Amniotic epithelial cell (primary cell): ENCODE data around the gene SLC31A2.
A peak's percentile ranks its signal among the peaks of the same experiment; 100 is the strongest.
"Not testable (repeated sequence)": the region's sequence is repeated elsewhere in the genome, so short reads cannot be mapped to it uniquely, and the experiment has no call there.

ENCODE experiments used
- DNase-seq: peaks from one replicate; pipeline ENCODE4 v3.0.0-alpha.2; 2010; ENCODE audit warnings: low read depth

SLC31A2 gene

GRCh38 chr9:113150670-113151611, at the start of gene SLC31A2:
Gene SLC31A2 (plus strand): TSS chr9:113151007. CDS start chr9:113151075, 68 bp downstream.
- DNase-seq, result peak; percentile 68

DNA sequence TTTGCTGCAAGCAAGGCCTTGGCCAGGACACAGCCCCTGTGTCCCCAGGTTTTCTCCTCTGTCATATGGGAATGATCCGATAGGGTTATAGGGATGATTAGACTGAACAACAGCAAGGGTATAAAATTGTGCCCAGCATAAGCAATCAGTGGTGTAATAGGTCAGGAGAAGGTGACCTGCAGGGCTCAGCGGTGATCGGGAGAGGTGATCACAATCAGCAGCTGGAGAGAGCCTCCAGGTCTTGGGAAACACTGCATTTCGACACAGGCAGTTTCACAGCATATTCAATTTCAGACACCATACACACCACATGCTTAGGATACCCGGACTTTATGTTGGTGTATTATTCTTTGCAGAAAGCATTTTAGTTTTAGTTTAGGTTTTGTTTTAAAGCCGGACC, 45.5 kb upstream of the SLC31A2 start:
- DNase-seq, result not testable (repeated sequence)

- not testable (repeated sequence) for DNase-seq
Measured at GRCh38 chr9:113111065-113111951, 39.5 kb upstream of the SLC31A2 start.

DNA sequence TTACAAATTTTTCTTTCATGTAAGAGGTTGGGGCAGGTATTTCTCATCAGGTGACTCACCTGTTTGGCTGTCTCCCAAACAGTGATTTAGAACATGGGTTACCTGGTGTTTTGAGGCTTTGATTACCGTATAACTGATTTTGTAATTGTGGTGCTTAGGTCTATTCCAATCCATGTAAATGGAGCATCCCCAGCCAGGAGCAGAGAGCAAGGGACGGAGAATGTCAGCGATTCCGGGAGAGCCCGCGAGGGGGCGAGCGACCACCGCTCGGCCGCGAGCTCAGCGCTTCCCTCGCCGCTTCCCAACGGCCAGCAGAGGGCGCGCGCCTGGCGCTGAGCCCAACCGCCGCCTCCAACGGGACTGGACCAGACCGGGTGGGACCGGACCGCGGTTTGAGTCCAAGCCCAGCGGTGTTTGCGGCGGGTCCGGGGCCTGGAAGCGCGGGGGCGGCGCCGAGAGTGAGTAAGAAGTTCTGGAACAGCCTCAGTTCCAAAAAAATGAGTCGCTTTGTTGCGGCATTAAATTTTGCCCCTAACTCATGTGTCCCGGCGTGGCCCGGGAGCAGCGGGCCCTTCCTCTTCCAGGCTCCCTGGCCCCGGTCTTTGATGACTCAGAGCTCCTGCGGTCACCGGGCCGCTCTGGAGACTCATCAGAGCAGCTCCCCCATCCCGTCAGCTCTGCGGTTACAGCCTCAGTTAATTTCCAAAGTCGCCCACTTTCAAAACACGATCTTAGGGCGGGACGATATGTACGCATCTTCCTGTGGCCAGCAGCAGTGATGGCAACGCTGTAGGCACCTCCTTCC, 37.9 kb upstream of the SLC31A2 start:
- not testable (repeated sequence) for DNase-seq

DNA sequence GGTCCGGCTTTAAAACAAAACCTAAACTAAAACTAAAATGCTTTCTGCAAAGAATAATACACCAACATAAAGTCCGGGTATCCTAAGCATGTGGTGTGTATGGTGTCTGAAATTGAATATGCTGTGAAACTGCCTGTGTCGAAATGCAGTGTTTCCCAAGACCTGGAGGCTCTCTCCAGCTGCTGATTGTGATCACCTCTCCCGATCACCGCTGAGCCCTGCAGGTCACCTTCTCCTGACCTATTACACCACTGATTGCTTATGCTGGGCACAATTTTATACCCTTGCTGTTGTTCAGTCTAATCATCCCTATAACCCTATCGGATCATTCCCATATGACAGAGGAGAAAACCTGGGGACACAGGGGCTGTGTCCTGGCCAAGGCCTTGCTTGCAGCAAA, 32.0 kb upstream of the SLC31A2 start:
- not testable (repeated sequence) for DNase-seq

- no peak for DNase-seq
Measured at GRCh38 chr9:113125386-113126035, 25.3 kb upstream of the SLC31A2 start.

DNA sequence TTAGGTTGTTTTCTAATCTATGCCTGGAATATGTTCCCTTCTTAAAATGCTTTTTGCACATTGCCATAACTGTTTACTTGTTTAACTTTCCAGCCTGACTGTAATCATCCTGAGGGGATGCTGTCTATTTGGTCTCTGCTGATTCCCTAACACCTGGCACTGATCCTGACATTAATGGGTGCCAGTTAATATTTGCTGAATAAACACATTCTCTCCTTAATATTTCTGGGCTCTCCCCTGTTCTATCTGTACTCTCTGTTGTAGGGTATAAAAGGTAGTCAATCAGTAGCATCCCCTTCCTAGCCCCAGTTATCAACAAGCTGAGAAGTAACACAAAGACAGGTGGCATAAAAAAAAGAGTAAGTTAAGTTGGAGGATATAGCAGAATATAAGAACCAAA, 21.3 kb upstream of the SLC31A2 start:
- DNase-seq, result no peak

DNA sequence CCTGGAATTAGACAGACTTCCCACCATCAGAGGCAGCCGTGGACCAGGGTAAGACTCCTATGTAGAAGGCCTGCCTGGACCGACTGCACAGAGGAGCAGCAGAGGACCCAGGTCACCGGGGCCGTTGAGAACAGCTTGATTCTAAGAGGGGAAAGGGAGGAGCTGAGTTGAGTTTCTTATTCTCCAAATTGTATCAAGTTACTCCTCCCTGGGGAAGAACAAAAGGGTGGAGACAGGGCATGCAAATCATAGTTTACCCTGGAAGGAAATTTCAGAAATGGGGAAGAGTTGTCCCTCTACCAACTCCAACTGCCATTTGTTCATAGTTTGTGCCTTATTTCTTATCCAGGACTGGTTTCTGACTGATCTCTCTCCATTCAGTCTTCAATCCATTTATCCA, 20.9 kb upstream of the SLC31A2 start:
- no peak for DNase-seq

DNA sequence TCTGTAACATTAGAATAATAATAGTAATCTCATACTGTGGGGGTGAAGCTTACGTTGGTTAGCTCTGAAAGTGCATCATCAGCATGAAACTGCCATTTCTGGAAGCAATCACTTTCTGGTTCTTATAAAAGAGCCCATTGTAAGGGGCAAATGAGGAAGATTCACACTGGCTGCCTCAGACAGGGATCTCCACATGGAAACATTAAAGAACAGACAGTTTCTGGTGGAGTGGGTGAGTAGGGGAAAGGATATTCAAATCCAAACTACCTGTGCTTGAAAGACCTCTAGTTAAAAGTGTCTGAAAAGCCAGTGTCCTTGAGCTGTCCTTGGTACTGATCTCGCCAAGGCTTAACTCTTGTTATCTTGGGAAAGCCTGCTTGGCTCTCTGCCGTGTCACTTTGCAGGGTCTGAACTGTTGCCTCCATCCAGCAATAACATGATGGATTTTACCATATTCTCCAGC, 19.1 kb upstream of the SLC31A2 start:
- DNase-seq, result peak; percentile 51

DNA sequence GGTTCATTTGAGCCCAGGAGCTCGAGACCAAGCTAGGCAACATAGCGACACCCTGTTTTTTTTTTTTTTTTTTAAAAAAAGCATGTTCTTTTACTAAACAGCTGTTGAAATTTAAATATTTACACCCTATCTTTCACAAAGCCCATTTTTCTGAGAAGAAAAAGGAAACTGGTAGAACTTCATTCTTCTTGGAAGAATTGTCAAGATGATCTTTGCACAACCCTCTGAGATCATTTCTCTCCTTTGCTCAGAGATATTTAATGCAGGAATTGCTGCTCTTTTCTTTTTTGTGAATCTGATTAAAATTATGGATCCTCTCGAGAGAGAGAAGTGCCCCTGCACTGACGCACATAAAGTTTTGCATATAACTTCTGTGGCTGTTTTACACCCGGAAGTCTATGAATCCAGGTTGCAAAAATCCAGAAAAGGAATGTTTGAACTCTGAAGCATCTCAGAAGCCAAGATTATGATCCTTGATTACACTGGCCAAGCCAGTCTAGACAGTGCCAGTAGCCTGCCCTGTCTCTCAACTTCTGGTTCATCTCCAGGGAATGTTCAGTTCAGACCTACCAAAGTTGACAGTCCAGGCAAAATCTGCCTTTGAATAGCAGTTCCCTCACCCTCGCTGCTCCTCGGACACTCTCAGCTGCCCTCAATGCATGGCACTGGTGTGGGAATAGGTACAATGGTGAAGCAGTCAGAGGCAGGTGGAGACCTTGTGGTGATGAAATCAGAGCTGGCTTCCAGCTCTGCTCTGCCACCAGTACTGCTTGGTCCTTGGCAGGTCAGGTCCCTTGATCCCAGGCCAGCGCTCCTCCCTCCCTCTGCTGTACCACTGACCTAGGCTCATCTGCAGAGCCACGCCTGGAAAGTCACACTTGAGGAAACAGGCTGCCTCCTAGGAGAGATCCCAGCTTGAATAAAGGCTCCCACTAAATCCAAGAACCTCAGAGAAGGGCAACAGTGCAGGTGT, 13.3 kb upstream of the SLC31A2 start:
- DNase-seq, result no peak

GRCh38 chr9:113138760-113139159, 12.0 kb upstream of the SLC31A2 start:
- DNase-seq, result no peak

DNA sequence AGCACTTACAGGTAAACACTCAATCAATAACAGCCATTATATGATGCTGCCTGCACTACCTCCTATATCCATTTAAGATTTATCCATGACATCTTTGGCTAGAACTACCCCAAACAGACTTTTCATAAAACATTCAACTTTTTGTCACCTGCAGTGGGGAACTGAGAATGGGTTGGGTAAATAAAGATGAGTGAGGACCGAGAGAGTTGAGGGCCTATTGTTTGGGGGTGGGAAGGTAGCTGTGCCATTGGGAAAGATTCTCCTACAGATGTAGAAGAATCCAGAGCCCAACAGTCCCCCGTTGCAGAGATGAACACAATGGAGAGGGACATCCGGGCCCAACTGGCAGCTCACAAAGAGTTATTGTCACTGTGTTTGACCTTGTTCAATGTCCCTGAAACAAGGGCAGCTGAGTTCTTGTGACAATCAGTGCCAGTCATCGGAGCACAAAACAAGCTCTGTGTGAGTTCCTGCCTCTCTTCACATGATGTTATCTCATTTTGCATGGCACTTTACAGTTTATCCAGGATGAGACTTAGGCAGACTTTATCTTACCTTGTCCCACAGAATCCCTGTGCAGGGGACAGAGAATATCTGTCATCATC, 11.5 kb upstream of the SLC31A2 start:
- no peak for DNase-seq

- DNase-seq, result no peak
Measured at GRCh38 chr9:113139953-113140352, 10.9 kb upstream of the SLC31A2 start.

- not testable (repeated sequence) for DNase-seq
Measured at GRCh38 chr9:113140896-113141295, 9.9 kb upstream of the SLC31A2 start.

GRCh38 chr9:113143432-113144227, 7.2 kb upstream of the SLC31A2 start:
- DNase-seq, result no peak

DNA sequence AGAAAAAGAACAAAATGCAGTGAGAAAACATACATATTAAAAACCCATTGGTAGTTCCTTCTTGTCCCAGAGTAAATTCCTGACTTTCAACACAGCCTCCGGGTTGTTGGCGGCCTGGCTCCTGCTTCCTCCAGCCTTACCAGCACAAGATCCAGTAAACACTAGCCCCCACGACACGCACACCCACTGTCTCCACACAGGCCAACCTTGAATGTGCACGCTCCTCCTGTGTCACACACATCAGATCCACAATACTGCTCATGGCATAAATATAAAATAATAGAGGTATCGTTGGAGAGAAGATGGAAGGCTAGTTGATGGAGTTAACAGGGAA, 2.5 kb upstream of the SLC31A2 start:
- no peak for DNase-seq

DNA sequence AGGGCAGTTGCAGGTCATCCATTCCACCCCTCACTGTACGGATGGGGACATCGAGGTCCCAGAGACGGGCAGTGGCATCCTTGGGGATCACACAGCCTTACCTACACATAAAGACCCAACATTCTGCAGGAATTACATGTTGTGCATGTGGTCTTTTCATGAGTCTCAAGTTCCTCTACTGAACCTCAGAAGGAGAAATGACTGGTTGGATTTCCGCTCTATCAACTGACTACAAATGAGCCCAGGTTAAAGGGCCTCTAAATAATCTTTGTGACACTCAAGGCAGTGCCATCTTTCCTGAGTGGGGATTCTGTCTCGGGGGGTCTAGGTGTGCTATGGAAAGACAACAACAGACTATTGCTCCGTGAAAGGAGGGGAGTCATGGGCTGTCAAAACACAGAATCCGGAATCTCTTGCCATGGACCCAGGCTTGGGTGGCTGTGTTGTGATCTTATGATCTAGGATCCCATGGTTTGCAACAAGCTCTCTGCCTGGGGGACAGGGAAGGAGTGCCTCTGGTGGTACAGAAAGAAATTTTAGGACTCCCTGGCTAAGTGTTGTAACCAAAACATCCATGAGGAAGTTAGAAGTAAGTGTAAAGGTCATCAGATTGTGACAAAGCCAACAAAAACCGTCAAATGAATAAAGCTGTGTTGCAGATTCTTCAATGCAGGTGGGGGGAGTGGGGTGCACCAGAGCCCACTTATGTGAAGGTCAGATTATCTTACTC, 1.9 kb upstream of the SLC31A2 start:
- DNase-seq, result no peak

- DNase-seq, result not testable (repeated sequence)
Measured at GRCh38 chr9:113149561-113149960, 1.2 kb upstream of the SLC31A2 start.
